NCI-H82 treated with DMSO at 0.1 percent for 48 hours (cell line): ENCODE results near the gene ZNF69.
"Not testable (repeated sequence)": the region's sequence is repeated elsewhere in the genome, so short reads cannot be mapped to it uniquely, and the experiment has no call there.

Source experiments
- DNase-seq: peaks from one replicate; lab custom pipeline; 2025; ENCODE audit not compliant: unreplicated experiment; lab: John Stamatoyannopoulos, UW

ZNF69 gene

GRCh38 chr19:11887611-11888531, at the start of gene ZNF69:
Gene ZNF69 (plus strand): TSS chr19:11887782. CDS start chr19:11887924, 142 bp downstream.
- DNase-seq, result peak; percentile 4

GRCh38 chr19:11843722-11844121, 43.9 kb upstream of the ZNF69 start:
- no peak for DNase-seq

GRCh38 chr19:11847615-11848014, 40.0 kb upstream of the ZNF69 start:
- DNase-seq, result not testable (repeated sequence)

- DNase-seq, result no peak
These were observed 39.4 kb upstream of the ZNF69 start for GRCh38 chr19:11848200-11848593.

- peak; percentile 12 for DNase-seq
These were observed 38.8 kb upstream of the ZNF69 start, which contains the start of gene ZNF439 for GRCh38 chr19:11848594-11849469. Gene ZNF439 (plus strand): TSS chr19:11848726. CDS start chr19:11848868, 142 bp downstream.

- DNase-seq, result not testable (repeated sequence)
These were observed 37.3 kb upstream of the ZNF69 start for GRCh38 chr19:11850289-11850688.

GRCh38 chr19:11853358-11853757, 34.2 kb upstream of the ZNF69 start:
- no peak for DNase-seq

GRCh38 chr19:11856596-11857250, 30.9 kb upstream of the ZNF69 start:
- no peak for DNase-seq

GRCh38 chr19:11860721-11861120, 26.9 kb upstream of the ZNF69 start:
- no peak for DNase-seq

- DNase-seq, result no peak
These were observed 26.3 kb upstream of the ZNF69 start for GRCh38 chr19:11861301-11861700.

GRCh38 chr19:11867766-11868165, 19.8 kb upstream of the ZNF69 start:
- not testable (repeated sequence) for DNase-seq

GRCh38 chr19:11868188-11868587, 19.4 kb upstream of the ZNF69 start:
- DNase-seq, result no peak

GRCh38 chr19:11872624-11873023, 15.0 kb upstream of the ZNF69 start:
- no peak for DNase-seq

GRCh38 chr19:11873762-11874161, 13.8 kb upstream of the ZNF69 start:
- DNase-seq, result no peak

GRCh38 chr19:11879687-11880266, 7.8 kb upstream of the ZNF69 start:
- DNase-seq, result not testable (repeated sequence)

- DNase-seq, result no peak
These were observed 7.0 kb upstream of the ZNF69 start for GRCh38 chr19:11880598-11880997.

GRCh38 chr19:11881151-11881800, 6.3 kb upstream of the ZNF69 start:
- peak; percentile 29 for DNase-seq

- no peak for DNase-seq
These were observed 5.0 kb upstream of the ZNF69 start for GRCh38 chr19:11882606-11883005.

- no peak for DNase-seq
These were observed 360 bp upstream of the ZNF69 start for GRCh38 chr19:11887234-11887610.

GRCh38 chr19:11889901-11890300, 2.3 kb downstream of the ZNF69 start:
- not testable (repeated sequence) for DNase-seq
